Glutamatergic neuron (in vitro differentiated cells): Measurements from ENCODE around the gene AKIRIN1. TPM values are rescaled to one million over a fixed set of nuclear protein-coding genes. Genes with fewer than 3 reads are reported as not detected.
A peak's percentile ranks its signal among the peaks of the same experiment; 100 is the strongest.

Experiments
- DNase-seq: peaks from one replicate; pipeline ENCODE4 v3.0.0; 2022
- H3K27ac Mint-ChIP-seq: one replicate; pipeline ENCODE4 v1.8.0; 2020; ENCODE audit warnings: mild to moderate bottlenecking, mixed read lengths, inconsistent platforms; ENCODE audit not compliant: unreplicated experiment
- H3K27me3 Mint-ChIP-seq: one replicate; pipeline ENCODE4 v1.8.0; 2020; ENCODE audit warnings: mild to moderate bottlenecking, moderate library complexity, mixed read lengths, inconsistent platforms; ENCODE audit not compliant: unreplicated experiment
- H3K36me3 Mint-ChIP-seq: one replicate; pipeline ENCODE4 v1.8.0; 2020; ENCODE audit warnings: mild to moderate bottlenecking, mixed read lengths, inconsistent platforms; ENCODE audit not compliant: unreplicated experiment
- H3K4me1 Mint-ChIP-seq: one replicate; pipeline ENCODE4 v1.8.0; 2020; ENCODE audit warnings: mild to moderate bottlenecking, low read depth, mixed read lengths, inconsistent platforms; ENCODE audit not compliant: unreplicated experiment
- H3K4me3 Mint-ChIP-seq: one replicate; pipeline ENCODE4 v1.8.0; 2020; ENCODE audit warnings: mild to moderate bottlenecking, mixed read lengths, inconsistent platforms; ENCODE audit not compliant: unreplicated experiment
- H3K9me3 Mint-ChIP-seq: one replicate; pipeline ENCODE4 v1.8.0; 2020; ENCODE audit warnings: mild to moderate bottlenecking, moderate library complexity, mixed read lengths, inconsistent platforms; ENCODE audit not compliant: unreplicated experiment
- CTCF ChIP-seq: fragments of 200-600 bp; sonication (generic); IDR thresholded peaks from one replicate; pipeline ENCODE4 v1.5.0; 2021; ENCODE audit not compliant: partially characterized antibody, unreplicated experiment
- long read RNA-seq: library from polyadenylated mRNA; unstranded; transcript quantifications from one replicate; pipeline ENCODE4 v2.0.0, GENCODE V29; 2020; ENCODE audit not compliant: unreplicated experiment
- total RNA-seq: library from RNA; stranded (reverse); fragmentation: NEBNext Ultra II Directional; extraction: Animal tissue kit (Norgen Biotek cat#: 25700); gene quantifications from one replicate; pipeline ENCODE4 v1.2.1, GENCODE V29; 2021; ENCODE audit not compliant: unreplicated experiment

The AKIRIN1 gene
- total RNA-seq, result 95.5 TPM
- long read RNA-seq, transcript AKIRIN1-202 (5 exons, 2,741 nt), result major isoform, 94 of 106 reads
- long read RNA-seq, transcript AKIRIN1-203 (4 exons, 1,243 nt), result minor isoform, 6 of 106 reads
- long read RNA-seq, partial matches to known transcripts, result 0 of 106 reads
- long read RNA-seq, other reads (novel, unspliced or antisense), result 6 of 106 reads

GRCh38 chr1:38990738-38991637 lies at the start of gene AKIRIN1:
Gene AKIRIN1 (plus strand): TSS chr1:38991276. CDS start chr1:38991381, 105 bp downstream.
- Mint-ChIP-seq H3K4me1 (peaks cover 13% of the 10 kb centered on the region), H3K4me3 (peak within 1 kb of the TSS; percentile 97), H3K27me3 (no peaks in the 10 kb centered on the region), H3K9me3 (no peaks in the 10 kb centered on the region), H3K27ac (peak within 1 kb of the TSS; percentile 66), H3K36me3 (no peaks in the 10 kb centered on the region)
- DNase-seq, result peak; percentile 100
- peak; percentile 51 for TF ChIP-seq CTCF

- no peak for TF ChIP-seq CTCF
- H3K27me3 Mint-ChIP-seq, result peaks cover 5% of the 10 kb centered on the region
- no peaks in the 10 kb centered on the region for H3K36me3 Mint-ChIP-seq
- no peaks in the 10 kb centered on the region for H3K4me1 Mint-ChIP-seq
- H3K9me3 Mint-ChIP-seq, result peaks cover 3% of the 10 kb centered on the region
- no peak for DNase-seq
- no peak within 1 kb of the TSS for H3K27ac Mint-ChIP-seq
- H3K4me3 Mint-ChIP-seq, result no peak within 1 kb of the TSS
Observed at GRCh38 chr1:38941527-38942019, 49.5 kb upstream of the AKIRIN1 start, which contains the start of gene RHBDL2. Gene RHBDL2 (minus strand): TSS chr1:38941830. CDS start chr1:38919212, 22,618 bp downstream.

GRCh38 chr1:38942664-38943428 lies 48.2 kb upstream of the AKIRIN1 start:
- Mint-ChIP-seq H3K36me3 (no peaks in the 10 kb centered on the region), H3K4me1 (no peaks in the 10 kb centered on the region)
- no peak for TF ChIP-seq CTCF

GRCh38 chr1:38944547-38944946 lies 46.5 kb upstream of the AKIRIN1 start:
- Mint-ChIP-seq H3K27ac (no peak overlapping the region), H3K4me1 (no peaks in the 10 kb centered on the region), H3K4me3 (no peak overlapping the region), H3K36me3 (no peaks in the 10 kb centered on the region), H3K27me3 (peaks cover 5% of the 10 kb centered on the region), H3K9me3 (peaks cover 3% of the 10 kb centered on the region)
- no peak for TF ChIP-seq CTCF
- no peak for DNase-seq

More at GRCh38 chr1:38942664-38943428, 48.2 kb upstream of the AKIRIN1 start:
- Mint-ChIP-seq H3K27me3 (peaks cover 5% of the 10 kb centered on the region), H3K9me3 (peaks cover 3% of the 10 kb centered on the region), H3K4me3 (no peak overlapping the region), H3K27ac (no peak overlapping the region)
- no peak for DNase-seq
